Suprapubic skin (tissue), 4 donors: ENCODE data around the gene KRAS. TPM values are rescaled to one million over a fixed set of nuclear protein-coding genes. Genes with fewer than 3 reads are reported as not detected.

ENCODE experiments used
- DNase-seq, 2 donors: peaks; one replicate each; pipeline ENCODE4 v3.0.0-alpha.2; 2019; ENCODE audit warnings: low spot score in 2 of 2
- H3K27ac ChIP-seq: fragments of 200-600 bp; sonication (generic); one replicate; pipeline ENCODE4 v1.5.1; 2019
- H3K27me3 ChIP-seq: fragments of 200-600 bp; sonication (generic); one replicate; pipeline ENCODE4 v1.5.1; 2019
- H3K36me3 ChIP-seq: fragments of 200-600 bp; sonication (generic); one replicate; pipeline ENCODE4 v1.5.1; 2019
- H3K4me1 ChIP-seq: fragments of 200-600 bp; sonication (generic); one replicate; pipeline ENCODE4 v1.5.1; 2019
- H3K4me3 ChIP-seq: fragments of 200-600 bp; sonication (generic); one replicate; pipeline ENCODE4 v1.5.1; 2019; ENCODE audit warnings: mild to moderate bottlenecking
- H3K9me3 ChIP-seq: fragments of 200-600 bp; sonication (generic); one replicate; pipeline ENCODE4 v1.5.1; 2019
- EP300 ChIP-seq: sonication (generic); formaldehyde crosslinking; IDR thresholded peaks from one replicate; pipeline ENCODE4 v1.6.1; 2017; ENCODE audit warnings: antibody characterized with exemption
- POLR2A ChIP-seq, 2 donors: fragments of 450-650 bp; IDR thresholded peaks; one replicate each; pipeline ENCODE4 v1.6.1; 2017; ENCODE audit warnings: antibody characterized with exemption in 2 of 2, mild to moderate bottlenecking in 2 of 2, moderate library complexity in 2 of 2
- POLR2AphosphoS5 ChIP-seq, 3 donors: sonication (generic); formaldehyde crosslinking; IDR thresholded peaks; one replicate each; pipeline ENCODE4 v1.6.1; 2017; ENCODE audit warnings: antibody characterized with exemption in 3 of 3
- WGBS: methylation state at CpG from one replicate; pipeline ENCODE4 v1.1.5; 2018; 5-methylcytosine and 5-hydroxymethylcytosine counted together
- total RNA-seq, 4 donors: library from RNA; depleted of rRNA; stranded (reverse); fragments of >200 nt; gene quantifications; one replicate each; pipeline ENCODE4 v1.1.0, GENCODE V29; 2016
- TF ChIP-seq, protein P1 (sequence below), 2 donors: fragments of 200-600 bp in 1 of 2; fragments of 450-650 bp in 1 of 2; sonication (generic) in 1 of 2; IDR thresholded peaks; one replicate each; pipeline ENCODE4 v1.5.1; 2016 to 2019; ENCODE audit warnings: antibody characterized with exemption in 2 of 2, mild to moderate bottlenecking in 1 of 2, moderate library complexity in 1 of 2

Gene KRAS
- total RNA-seq, 4 donors from 2014 or later = 14.9 to 26.8 (median 19.2) TPM

DNA sequence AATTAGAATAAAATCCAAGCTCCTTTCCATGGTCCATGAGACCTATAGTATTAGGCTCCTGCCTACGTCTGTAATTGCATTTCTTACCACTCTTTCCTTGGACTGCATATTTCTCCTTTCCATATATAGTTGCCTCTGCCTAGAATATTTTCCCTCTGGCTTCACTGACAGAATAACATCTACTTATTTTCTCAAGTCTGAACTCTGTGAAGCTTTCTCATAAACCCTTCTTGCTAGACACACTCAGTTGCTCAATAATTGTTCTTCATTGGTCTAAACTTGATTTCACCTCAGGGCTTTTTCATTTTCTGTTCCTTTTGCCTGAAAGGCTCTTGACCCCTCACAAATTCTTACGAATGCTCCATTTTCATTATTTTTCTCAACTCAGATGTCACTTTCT, 36.9 kb upstream of the KRAS start:
- 83% methylated on average over 2 of the region's 2 CpGs for WGBS
- no peak for TF ChIP-seq POLR2AphosphoS5 (IDR thresholded peaks at IDR 0.05)
- H3K27ac ChIP-seq = no peak overlapping the region
- peaks cover 3% of the 10 kb centered on the region for H3K9me3 ChIP-seq
- H3K4me1 ChIP-seq = no peaks in the 10 kb centered on the region
- no peak for DNase-seq
- H3K36me3 ChIP-seq = no peaks in the 10 kb centered on the region
- no peak overlapping the region for H3K4me3 ChIP-seq
- H3K27me3 ChIP-seq = no peaks in the 10 kb centered on the region

DNA sequence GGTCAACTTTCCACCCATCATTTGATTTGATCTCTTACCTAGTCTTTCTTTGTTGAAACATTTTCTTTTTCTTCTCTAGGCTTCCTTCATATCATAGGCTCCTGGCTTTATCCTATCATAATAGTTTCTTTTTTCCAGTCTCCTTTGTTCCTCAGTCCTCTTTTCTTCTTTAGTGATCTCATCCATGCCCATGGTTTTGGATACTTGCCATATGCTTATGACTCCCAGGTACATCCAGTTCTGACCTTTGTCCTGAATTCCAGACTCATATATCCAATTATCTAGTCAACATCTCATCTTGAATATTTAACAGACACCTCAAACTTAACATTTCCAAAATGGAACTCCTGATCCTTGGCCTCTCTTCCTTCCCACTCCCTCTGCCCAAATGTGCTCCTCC, 36.1 kb upstream of the KRAS start:
- no peak overlapping the region for H3K4me3 ChIP-seq
- peaks cover 3% of the 10 kb centered on the region for H3K9me3 ChIP-seq
- H3K27ac ChIP-seq = no peak overlapping the region
- no peaks in the 10 kb centered on the region for H3K36me3 ChIP-seq
- DNase-seq = no peak
- no peaks in the 10 kb centered on the region for H3K4me1 ChIP-seq
- TF ChIP-seq EP300 (no peak), POLR2AphosphoS5 (IDR thresholded peaks at IDR 0.05) (no peak), POLR2A (IDR thresholded peaks at IDR 0.05) (no peak)
- TF ChIP-seq, protein P1, sequence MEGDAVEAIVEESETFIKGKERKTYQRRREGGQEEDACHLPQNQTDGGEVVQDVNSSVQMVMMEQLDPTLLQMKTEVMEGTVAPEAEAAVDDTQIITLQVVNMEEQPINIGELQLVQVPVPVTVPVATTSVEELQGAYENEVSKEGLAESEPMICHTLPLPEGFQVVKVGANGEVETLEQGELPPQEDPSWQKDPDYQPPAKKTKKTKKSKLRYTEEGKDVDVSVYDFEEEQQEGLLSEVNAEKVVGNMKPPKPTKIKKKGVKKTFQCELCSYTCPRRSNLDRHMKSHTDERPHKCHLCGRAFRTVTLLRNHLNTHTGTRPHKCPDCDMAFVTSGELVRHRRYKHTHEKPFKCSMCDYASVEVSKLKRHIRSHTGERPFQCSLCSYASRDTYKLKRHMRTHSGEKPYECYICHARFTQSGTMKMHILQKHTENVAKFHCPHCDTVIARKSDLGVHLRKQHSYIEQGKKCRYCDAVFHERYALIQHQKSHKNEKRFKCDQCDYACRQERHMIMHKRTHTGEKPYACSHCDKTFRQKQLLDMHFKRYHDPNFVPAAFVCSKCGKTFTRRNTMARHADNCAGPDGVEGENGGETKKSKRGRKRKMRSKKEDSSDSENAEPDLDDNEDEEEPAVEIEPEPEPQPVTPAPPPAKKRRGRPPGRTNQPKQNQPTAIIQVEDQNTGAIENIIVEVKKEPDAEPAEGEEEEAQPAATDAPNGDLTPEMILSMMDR (IDR thresholded peaks at IDR 0.05) = no peak
- no peaks in the 10 kb centered on the region for H3K27me3 ChIP-seq

DNA sequence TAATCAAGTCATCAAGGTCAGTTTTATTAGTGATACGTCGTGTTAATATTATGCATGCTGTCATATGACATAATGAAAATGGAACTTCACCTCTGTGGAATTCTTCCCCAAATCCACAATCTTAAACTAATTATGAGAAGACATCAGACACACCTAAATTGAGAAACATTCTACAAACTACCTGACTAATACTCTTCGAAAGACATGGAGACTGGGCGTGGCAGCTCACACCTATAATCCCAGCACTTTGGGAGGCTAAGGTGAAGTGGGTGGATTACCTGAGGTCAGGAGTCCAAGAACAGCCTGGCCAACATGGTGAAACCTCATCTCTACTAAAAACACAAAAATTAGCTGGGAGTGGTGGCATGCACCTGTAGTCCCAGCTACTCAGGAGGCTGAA, 33.3 kb upstream of the KRAS start:
- DNase-seq = no peak
- no peaks in the 10 kb centered on the region for H3K36me3 ChIP-seq
- TF ChIP-seq POLR2A (IDR thresholded peaks at IDR 0.05) = no peak
- no peak for TF ChIP-seq EP300
- TF ChIP-seq, protein P1 (IDR thresholded peaks at IDR 0.05) = no peak
- no peak for TF ChIP-seq POLR2AphosphoS5 (IDR thresholded peaks at IDR 0.05)
- no peaks in the 10 kb centered on the region for H3K27me3 ChIP-seq
- H3K4me1 ChIP-seq = no peaks in the 10 kb centered on the region
- no peak overlapping the region for H3K27ac ChIP-seq
- WGBS = 80% methylated on average over 4 of the region's 4 CpGs
- H3K4me3 ChIP-seq = no peak overlapping the region
- no peaks in the 10 kb centered on the region for H3K9me3 ChIP-seq

DNA sequence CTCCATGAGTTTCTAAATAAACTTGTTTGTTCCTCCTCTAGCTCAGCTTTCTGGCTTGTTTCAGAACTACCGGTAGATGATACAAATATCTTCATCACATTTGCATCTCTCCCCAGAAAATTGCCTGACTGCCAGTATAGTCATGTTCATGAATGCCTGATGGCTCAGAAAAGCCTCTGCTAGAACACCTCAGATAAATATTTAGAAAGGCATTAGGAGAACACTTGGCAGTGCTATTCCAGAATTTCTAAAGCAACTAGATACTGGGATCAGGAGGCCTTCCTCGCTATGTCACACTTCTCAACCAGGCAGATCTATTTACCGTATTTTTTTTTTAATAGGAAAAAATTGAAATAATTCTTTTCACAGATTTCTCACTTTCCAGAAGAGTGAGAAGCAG, 32.3 kb upstream of the KRAS start:
- no peaks in the 10 kb centered on the region for H3K9me3 ChIP-seq
- no peaks in the 10 kb centered on the region for H3K36me3 ChIP-seq
- H3K4me1 ChIP-seq = no peaks in the 10 kb centered on the region
- 56% methylated on average over 3 of the region's 3 CpGs for WGBS
- DNase-seq = no peak
- H3K27ac ChIP-seq = no peak overlapping the region
- no peak overlapping the region for H3K4me3 ChIP-seq
- no peaks in the 10 kb centered on the region for H3K27me3 ChIP-seq
- TF ChIP-seq EP300 (no peak), POLR2A (IDR thresholded peaks at IDR 0.05) (no peak), POLR2AphosphoS5 (IDR thresholded peaks at IDR 0.05) (no peak)
- TF ChIP-seq, protein P1 (IDR thresholded peaks at IDR 0.05) = no peak

DNA sequence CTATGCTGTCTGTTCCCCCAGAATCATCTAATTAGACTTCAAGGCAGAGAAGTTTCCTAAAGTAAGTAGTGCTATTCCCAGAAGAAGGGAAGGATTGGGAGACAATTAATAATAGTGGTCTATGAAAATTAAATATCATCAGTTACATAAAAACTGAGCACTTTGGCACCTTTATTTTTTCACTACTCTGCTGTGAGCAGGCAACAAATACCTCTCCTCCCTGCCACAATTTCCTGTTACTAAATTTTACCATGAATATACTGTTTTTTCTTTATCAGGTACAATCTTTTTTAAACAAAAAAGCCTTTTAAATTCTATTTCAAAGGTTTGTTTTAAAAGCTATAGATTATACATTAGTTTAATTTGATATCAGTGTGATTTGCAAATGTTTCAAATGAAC, 29.4 kb upstream of the KRAS start:
- no peaks in the 10 kb centered on the region for H3K27me3 ChIP-seq
- H3K36me3 ChIP-seq = no peaks in the 10 kb centered on the region
- no peak overlapping the region for H3K4me3 ChIP-seq
- H3K27ac ChIP-seq = no peak overlapping the region
- no peaks in the 10 kb centered on the region for H3K9me3 ChIP-seq
- DNase-seq = no peak
- no peak for TF ChIP-seq EP300
- TF ChIP-seq, protein P1 (IDR thresholded peaks at IDR 0.05) = no peak
- TF ChIP-seq POLR2AphosphoS5 (IDR thresholded peaks at IDR 0.05) = no peak
- TF ChIP-seq POLR2A (IDR thresholded peaks at IDR 0.05) = no peak
- H3K4me1 ChIP-seq = no peaks in the 10 kb centered on the region

DNA sequence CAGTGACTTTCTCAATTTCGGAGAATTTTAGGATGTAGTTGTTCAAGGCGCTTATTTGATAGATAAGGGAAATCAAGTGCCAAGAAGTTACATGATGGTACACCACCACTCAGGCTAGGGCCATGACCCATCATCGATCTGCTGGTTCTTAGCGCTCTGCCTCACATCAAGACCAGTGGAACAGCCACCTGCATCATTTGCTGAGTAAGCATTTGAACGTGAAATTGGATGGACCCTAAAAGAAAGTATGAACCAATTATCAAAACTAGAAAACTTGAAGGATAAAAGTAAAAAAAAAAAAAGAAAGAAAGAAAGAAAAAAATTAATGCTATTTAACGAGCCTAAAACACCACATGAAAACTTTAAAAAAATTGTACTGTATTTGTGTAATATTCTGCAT, 27.5 kb upstream of the KRAS start:
- Histone ChIP-seq H3K9me3 (no peaks in the 10 kb centered on the region), H3K36me3 (no peaks in the 10 kb centered on the region), H3K4me3 (no peak overlapping the region), H3K27me3 (no peaks in the 10 kb centered on the region), H3K27ac (no peak overlapping the region), H3K4me1 (no peaks in the 10 kb centered on the region)
- 97% methylated on average over 6 of the region's 6 CpGs for WGBS
- DNase-seq = no peak
- TF ChIP-seq POLR2AphosphoS5 (IDR thresholded peaks at IDR 0.05) = no peak
- TF ChIP-seq POLR2A (IDR thresholded peaks at IDR 0.05) = no peak
- TF ChIP-seq EP300 = no peak
- TF ChIP-seq, protein P1 (IDR thresholded peaks at IDR 0.05) = no peak
